Hindlimb muscle (tissue), 1 donor: ENCODE results near the gene SLC30A10. TPM values are rescaled to one million over a fixed set of nuclear protein-coding genes. Genes with fewer than 3 reads are reported as not detected.
"Not testable (repeated sequence)": the region's sequence is repeated elsewhere in the genome, so short reads cannot be mapped to it uniquely, and the experiment has no call there.

Source experiments
- DNase-seq: peaks from one replicate; pipeline ENCODE4 v3.0.0-alpha.2; 2013
- polyA plus RNA-seq: library from polyadenylated mRNA; unstranded; fragments of 120-200 nt; gene quantifications from one replicate; pipeline ENCODE4 v1.2.1, GENCODE V29; 2013; ENCODE audit not compliant: insufficient read length

Gene SLC30A10
- polyA plus RNA-seq, 1 donor: 0.10 TPM

- DNase-seq: not testable (repeated sequence)
Observed at GRCh38 chr1:219891846-219892245, 36.5 kb downstream of the SLC30A10 start.

- not testable (repeated sequence) for DNase-seq
Observed at GRCh38 chr1:219888667-219889066, 39.7 kb downstream of the SLC30A10 start.

GRCh38 chr1:219885680-219886079, 42.7 kb downstream of the SLC30A10 start:
- no peak for DNase-seq

- no peak for DNase-seq
Observed at GRCh38 chr1:219883400-219884332, 44.7 kb downstream of the SLC30A10 start.

GRCh38 chr1:219882755-219883154, 45.6 kb downstream of the SLC30A10 start:
- no peak for DNase-seq

- DNase-seq: no peak
Observed at GRCh38 chr1:219882096-219882495, 46.3 kb downstream of the SLC30A10 start.

GRCh38 chr1:219880765-219881457, 47.4 kb downstream of the SLC30A10 start:
- DNase-seq: no peak

- DNase-seq: no peak
Observed at GRCh38 chr1:219876798-219877209, 51.6 kb downstream of the SLC30A10 start.

- DNase-seq: no peak
Observed at GRCh38 chr1:219875860-219876259, 52.5 kb downstream of the SLC30A10 start.

- DNase-seq: not testable (repeated sequence)
Observed at GRCh38 chr1:219872538-219872937, 55.8 kb downstream of the SLC30A10 start.

GRCh38 chr1:219871427-219872057, 56.8 kb downstream of the SLC30A10 start:
- DNase-seq: no peak

GRCh38 chr1:219868615-219869014, 59.7 kb downstream of the SLC30A10 start:
- DNase-seq: not testable (repeated sequence)

Other genes with a start within 250 kb of the SLC30A10 start
- gene EPRS1, start 117.9 kb upstream of the SLC30A10 start, polyA plus RNA-seq: 76.6 TPM
- gene BPNT1, start 161.2 kb upstream of the SLC30A10 start, polyA plus RNA-seq: 23.1 TPM
- gene IARS2, start 165.6 kb upstream of the SLC30A10 start, polyA plus RNA-seq: 47.4 TPM